ENCODE results near the gene SGO2. TPM values are rescaled to one million over a fixed set of nuclear protein-coding genes. Genes with fewer than 3 reads are reported as not detected.
"Not testable (repeated sequence)": the region's sequence is repeated elsewhere in the genome, so short reads cannot be mapped to it uniquely, and the experiment has no call there.

The SGO2 gene
- total RNA-seq, 2 experiments from 2014 or later = 50.2 to 58.4 TPM

DNA sequence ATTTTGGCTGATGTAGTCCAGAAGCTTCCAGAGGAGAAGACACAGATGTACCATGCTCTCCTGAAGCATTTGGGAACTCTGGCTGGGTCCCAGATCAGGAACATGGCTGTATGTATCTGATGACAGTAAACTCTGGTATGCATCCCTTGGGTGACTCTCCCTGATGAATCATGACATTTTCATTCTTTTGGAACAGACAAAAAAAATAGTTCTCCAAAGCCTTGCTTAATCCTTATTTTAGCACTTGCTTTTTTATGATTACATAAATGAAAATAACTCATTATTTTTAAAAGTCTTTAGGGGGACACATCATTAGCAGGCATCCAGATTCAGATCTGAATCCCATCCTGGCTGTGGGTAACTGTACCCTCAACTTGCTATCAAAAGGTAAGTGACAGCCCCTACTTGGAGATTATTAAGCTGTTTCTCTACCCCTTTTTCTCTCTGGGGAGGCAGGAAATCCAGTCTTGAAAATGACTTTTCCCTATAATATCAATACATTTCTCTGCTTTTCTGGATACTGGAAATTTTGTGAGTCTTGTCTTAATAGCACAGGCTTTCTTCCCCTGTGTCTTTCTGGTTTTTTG is 83.1 kb downstream of the SGO2 start:
- ChIA-PET POLR2A (no interaction called here), CTCF (no interaction called here)
- H3K9me3 Mint-ChIP-seq = no peaks in the 10 kb centered on the region

DNA sequence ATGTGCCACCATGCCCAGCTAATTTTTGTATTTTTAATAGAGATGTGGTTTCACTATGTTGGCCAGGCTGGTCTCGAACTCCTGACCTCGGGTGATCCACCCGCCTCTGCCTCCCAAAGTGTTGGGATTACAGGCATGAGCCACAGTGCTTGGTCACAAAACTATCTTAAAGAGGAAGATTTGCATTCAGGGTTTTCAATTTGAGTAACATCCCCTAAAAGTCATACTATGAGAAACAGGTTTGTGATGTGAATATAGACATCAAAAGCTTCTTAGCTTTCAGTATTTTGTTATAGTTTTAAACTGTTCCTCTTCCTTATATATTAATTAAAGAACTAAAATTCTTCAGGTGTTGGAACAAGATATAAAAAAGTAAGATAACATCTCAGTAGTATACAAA is 84.2 kb downstream of the SGO2 start:
- H3K27me3 Mint-ChIP-seq; H3K36me3 Mint-ChIP-seq (ENCODE audit: low read depth); H3K9me3 Mint-ChIP-seq; H3K4me1 Mint-ChIP-seq (ENCODE audit: low read depth); intact Hi-C loops (cut with micrococcal nuclease); POLR2A ChIA-PET; H3K27ac Mint-ChIP-seq; DNase-seq; H3K4me3 Mint-ChIP-seq; ATAC-seq; CTCF ChIA-PET: not testable (repeated sequence)

More for the DNA sequence above, 83.1 kb downstream of the SGO2 start:
- H3K27me3 Mint-ChIP-seq = peaks cover 8% of the 10 kb centered on the region
- no peak for ATAC-seq
- no peaks in the 10 kb centered on the region for H3K4me1 Mint-ChIP-seq (ENCODE audit: low read depth)
- intact Hi-C loops (cut with micrococcal nuclease) = no loop called here
- DNase-seq = no peak
- TF ChIP-seq, protein P1, sequence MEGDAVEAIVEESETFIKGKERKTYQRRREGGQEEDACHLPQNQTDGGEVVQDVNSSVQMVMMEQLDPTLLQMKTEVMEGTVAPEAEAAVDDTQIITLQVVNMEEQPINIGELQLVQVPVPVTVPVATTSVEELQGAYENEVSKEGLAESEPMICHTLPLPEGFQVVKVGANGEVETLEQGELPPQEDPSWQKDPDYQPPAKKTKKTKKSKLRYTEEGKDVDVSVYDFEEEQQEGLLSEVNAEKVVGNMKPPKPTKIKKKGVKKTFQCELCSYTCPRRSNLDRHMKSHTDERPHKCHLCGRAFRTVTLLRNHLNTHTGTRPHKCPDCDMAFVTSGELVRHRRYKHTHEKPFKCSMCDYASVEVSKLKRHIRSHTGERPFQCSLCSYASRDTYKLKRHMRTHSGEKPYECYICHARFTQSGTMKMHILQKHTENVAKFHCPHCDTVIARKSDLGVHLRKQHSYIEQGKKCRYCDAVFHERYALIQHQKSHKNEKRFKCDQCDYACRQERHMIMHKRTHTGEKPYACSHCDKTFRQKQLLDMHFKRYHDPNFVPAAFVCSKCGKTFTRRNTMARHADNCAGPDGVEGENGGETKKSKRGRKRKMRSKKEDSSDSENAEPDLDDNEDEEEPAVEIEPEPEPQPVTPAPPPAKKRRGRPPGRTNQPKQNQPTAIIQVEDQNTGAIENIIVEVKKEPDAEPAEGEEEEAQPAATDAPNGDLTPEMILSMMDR (IDR thresholded peaks at IDR 0.05) = no peak
- H3K27ac Mint-ChIP-seq = no peak overlapping the region
- no peak overlapping the region for H3K4me3 Mint-ChIP-seq
- H3K36me3 Mint-ChIP-seq (ENCODE audit: low read depth) = no peaks in the 10 kb centered on the region

DNA sequence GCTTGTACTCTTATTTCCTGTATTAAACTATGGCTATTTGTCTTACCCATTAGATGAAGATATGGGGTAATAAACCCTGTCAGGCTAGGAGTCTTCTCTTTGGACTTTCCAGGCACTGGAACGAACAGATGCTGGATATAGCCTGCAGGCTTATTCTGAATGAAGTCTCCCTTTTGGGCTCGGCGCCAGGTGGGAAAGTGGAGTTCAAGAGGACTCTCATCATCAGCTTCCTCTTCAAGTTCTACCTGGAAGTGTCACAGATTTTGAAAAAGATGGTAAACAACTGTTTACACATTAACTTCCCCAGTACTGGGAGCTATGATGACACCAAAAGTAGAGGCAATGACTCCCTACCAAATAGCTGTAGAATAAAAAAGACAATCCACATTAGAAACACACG is 87.7 kb downstream of the SGO2 start:
- DNase-seq (no peak), ATAC-seq (no peak)
- Mint-ChIP-seq H3K27ac (no peak overlapping the region), H3K27me3 (peaks cover 3% of the 10 kb centered on the region), H3K4me3 (no peak overlapping the region), H3K4me1 (ENCODE audit: low read depth) (peaks cover 10% of the 10 kb centered on the region), H3K9me3 (no peaks in the 10 kb centered on the region), H3K36me3 (ENCODE audit: low read depth) (no peaks in the 10 kb centered on the region)
- CTCF ChIA-PET = interaction anchor here (0.7 to 1.0 kb wide), 2 partner anchors 88 to 90 kb away, joined by 3 read pairs; no protein-coding TSS in a partner anchor
- POLR2A ChIA-PET = no interaction called here
- TF ChIP-seq, protein P1 (IDR thresholded peaks at IDR 0.05) = no peak
- intact Hi-C loops (cut with micrococcal nuclease) = no loop called here

DNA sequence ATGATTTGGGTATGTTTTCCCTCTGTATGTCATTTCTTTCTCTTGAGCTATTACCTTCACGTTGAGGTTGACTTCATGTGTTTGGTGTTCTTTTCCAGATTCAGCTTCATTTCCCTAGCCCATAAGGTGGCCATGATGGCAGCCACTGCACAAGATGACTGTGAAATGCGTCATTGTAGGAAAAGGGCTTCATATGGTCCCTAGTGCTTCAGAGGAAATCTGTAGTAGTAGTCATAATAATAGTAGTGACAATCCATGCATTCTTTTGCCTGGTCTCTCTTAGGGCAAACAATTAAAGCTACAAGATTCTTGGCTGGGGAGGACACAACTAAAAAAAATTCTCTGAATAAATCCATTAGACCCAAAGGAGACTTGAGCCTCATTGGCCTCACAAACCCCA is 88.2 kb downstream of the SGO2 start:
- Mint-ChIP-seq H3K9me3 (no peaks in the 10 kb centered on the region), H3K36me3 (ENCODE audit: low read depth) (no peaks in the 10 kb centered on the region), H3K4me3 (no peak overlapping the region), H3K27me3 (peaks cover 3% of the 10 kb centered on the region), H3K4me1 (ENCODE audit: low read depth) (peaks cover 10% of the 10 kb centered on the region), H3K27ac (no peak overlapping the region)
- CTCF ChIA-PET = interaction anchor here (0.7 to 1.0 kb wide), 3 partner anchors 16 to 89 kb away, joined by 3 read pairs; no protein-coding TSS in a partner anchor
- intact Hi-C loops (cut with micrococcal nuclease) = no loop called here
- TF ChIP-seq, protein P1 (IDR thresholded peaks at IDR 0.05) = no peak
- DNase-seq = no peak
- ATAC-seq = no peak
- POLR2A ChIA-PET = no interaction called here

DNA sequence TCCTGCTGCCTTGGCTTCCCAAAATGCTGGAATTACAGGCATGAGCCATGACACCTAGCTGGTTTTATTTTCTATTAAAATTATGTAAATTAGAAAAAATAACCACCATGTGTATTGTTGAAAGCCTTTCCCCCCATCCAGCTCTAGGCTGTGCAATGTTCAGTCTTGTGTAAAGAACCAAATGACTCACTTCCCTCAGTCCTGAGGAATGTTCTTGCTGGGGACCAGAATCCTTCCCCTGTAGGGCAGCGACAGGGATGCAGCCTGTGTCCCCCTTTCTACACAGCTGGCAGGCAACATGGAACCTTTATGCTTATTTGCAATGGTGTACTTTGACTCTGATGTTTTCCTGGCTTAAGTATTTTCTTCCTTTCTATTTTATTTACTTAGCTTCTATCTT is 89.2 kb downstream of the SGO2 start:
- POLR2A ChIA-PET = no interaction called here
- TF ChIP-seq, protein P1 (IDR thresholded peaks at IDR 0.05) = no peak
- DNase-seq (no peak), ATAC-seq (no peak)
- H3K36me3 Mint-ChIP-seq (ENCODE audit: low read depth) = no peaks in the 10 kb centered on the region
- H3K27ac Mint-ChIP-seq = no peak overlapping the region
- peaks cover 10% of the 10 kb centered on the region for H3K4me1 Mint-ChIP-seq (ENCODE audit: low read depth)
- peaks cover 3% of the 10 kb centered on the region for H3K27me3 Mint-ChIP-seq
- CTCF ChIA-PET = interaction anchor here (0.8 to 1.6 kb wide), 4 partner anchors 12 to 120 kb away, joined by 3 to 4 read pairs (median 3); no protein-coding TSS in a partner anchor
- no peaks in the 10 kb centered on the region for H3K9me3 Mint-ChIP-seq
- intact Hi-C loops (cut with micrococcal nuclease) = no loop called here
- H3K4me3 Mint-ChIP-seq = no peak overlapping the region
